Nephron progenitor cell (in vitro differentiated cells): ENCODE data around the gene MARCHF10.

Experiments
- DNase-seq: peaks from one replicate; pipeline ENCODE4 v3.0.0; 2021
- H3K27ac Mint-ChIP-seq: 2 replicates; pipeline ENCODE4 v1.8.0; 2021; ENCODE audit warnings: mild to moderate bottlenecking, moderate library complexity, mixed read lengths
- H3K27me3 Mint-ChIP-seq: 2 replicates; pipeline ENCODE4 v1.8.0; 2021; ENCODE audit warnings: mild to moderate bottlenecking, low read depth, mixed read lengths; ENCODE audit not compliant: poor library complexity
- H3K36me3 Mint-ChIP-seq: 2 replicates; pipeline ENCODE4 v1.8.0; 2021; ENCODE audit warnings: low read depth, mixed read lengths
- H3K4me1 Mint-ChIP-seq: 2 replicates; pipeline ENCODE4 v1.8.0; 2021; ENCODE audit warnings: mixed read lengths
- H3K4me3 Mint-ChIP-seq: 2 replicates; pipeline ENCODE4 v1.8.0; 2021; ENCODE audit warnings: mild to moderate bottlenecking, moderate library complexity, mixed read lengths
- H3K9me3 Mint-ChIP-seq: 2 replicates; pipeline ENCODE4 v1.8.0; 2021; ENCODE audit warnings: mild to moderate bottlenecking, moderate library complexity, mixed read lengths
- CTCF ChIP-seq: fragments of 200-600 bp; sonication (generic); IDR thresholded peaks from 2 replicates; pipeline ENCODE4 v1.5.0; 2021; ENCODE audit warnings: antibody characterized with exemption

The MARCHF10 gene

GRCh38 chr17:62712171-62712581 lies 95.9 kb downstream of the MARCHF10 start:
- Mint-ChIP-seq H3K36me3 (peaks cover 5% of the 10 kb centered on the region), H3K4me1 (peaks cover 64% of the 10 kb centered on the region), H3K9me3 (peaks cover 25% of the 10 kb centered on the region), H3K27ac (no peak overlapping the region), H3K27me3 (peaks cover 11% of the 10 kb centered on the region), H3K4me3 (no peak overlapping the region)
- no peak for DNase-seq
- no peak for TF ChIP-seq CTCF

- H3K4me1 Mint-ChIP-seq: peaks cover 62% of the 10 kb centered on the region
Observed at GRCh38 chr17:62708587-62708986, 99.5 kb downstream of the MARCHF10 start.

GRCh38 chr17:62707425-62707739 lies 100.7 kb downstream of the MARCHF10 start:
- Mint-ChIP-seq H3K27me3 (peaks cover 39% of the 10 kb centered on the region), H3K4me3 (no peak overlapping the region)

More at GRCh38 chr17:62708587-62708986, 99.5 kb downstream of the MARCHF10 start:
- no peak overlapping the region for H3K4me3 Mint-ChIP-seq
- H3K27me3 Mint-ChIP-seq: peaks cover 28% of the 10 kb centered on the region
- no peak for DNase-seq
- no peak overlapping the region for H3K27ac Mint-ChIP-seq
- peaks cover 31% of the 10 kb centered on the region for H3K9me3 Mint-ChIP-seq
- H3K36me3 Mint-ChIP-seq: peaks cover 5% of the 10 kb centered on the region
- TF ChIP-seq CTCF: no peak

GRCh38 chr17:62706598-62707424 lies 101.3 kb downstream of the MARCHF10 start:
- peaks cover 42% of the 10 kb centered on the region for H3K27me3 Mint-ChIP-seq
- H3K9me3 Mint-ChIP-seq: peaks cover 31% of the 10 kb centered on the region
- TF ChIP-seq CTCF: no peak
- no peak for DNase-seq
- peak overlapping the region; percentile 83 for H3K4me3 Mint-ChIP-seq
- peaks cover 5% of the 10 kb centered on the region for H3K36me3 Mint-ChIP-seq
- H3K4me1 Mint-ChIP-seq: peaks cover 44% of the 10 kb centered on the region
- H3K27ac Mint-ChIP-seq: peak overlapping the region; percentile 47

More at GRCh38 chr17:62707425-62707739, 100.7 kb downstream of the MARCHF10 start:
- peaks cover 31% of the 10 kb centered on the region for H3K9me3 Mint-ChIP-seq
- no peak for DNase-seq
- no peak for TF ChIP-seq CTCF
- H3K27ac Mint-ChIP-seq: peak overlapping the region; percentile 47
- H3K4me1 Mint-ChIP-seq: peaks cover 50% of the 10 kb centered on the region
- peaks cover 5% of the 10 kb centered on the region for H3K36me3 Mint-ChIP-seq

- no peak for DNase-seq
- Mint-ChIP-seq H3K4me3 (peak overlapping the region; percentile 83), H3K27ac (no peak overlapping the region), H3K36me3 (peaks cover 5% of the 10 kb centered on the region), H3K9me3 (peaks cover 31% of the 10 kb centered on the region), H3K27me3 (peaks cover 45% of the 10 kb centered on the region), H3K4me1 (peaks cover 36% of the 10 kb centered on the region)
- no peak for TF ChIP-seq CTCF
Observed at GRCh38 chr17:62705778-62706597, 102.1 kb downstream of the MARCHF10 start.
